22Rv1 (cell line): ENCODE results near the gene NRG3.

ENCODE experiments used
- H3K27ac ChIP-seq: fragments of 450-650 bp; 2 replicates; pipeline ENCODE4 v1.5.1; 2017
- ZFX ChIP-seq: fragments of 450-650 bp; IDR thresholded peaks from 2 replicates; pipeline ENCODE4 v1.6.1; 2017; ENCODE audit warnings: antibody characterized with exemption, borderline replicate concordance
- TF ChIP-seq, protein P1 (sequence below): fragments of 450-650 bp; IDR thresholded peaks from 2 replicates; pipeline ENCODE4 v1.5.1; 2017; ENCODE audit warnings: mild to moderate bottlenecking

The NRG3 gene

DNA sequence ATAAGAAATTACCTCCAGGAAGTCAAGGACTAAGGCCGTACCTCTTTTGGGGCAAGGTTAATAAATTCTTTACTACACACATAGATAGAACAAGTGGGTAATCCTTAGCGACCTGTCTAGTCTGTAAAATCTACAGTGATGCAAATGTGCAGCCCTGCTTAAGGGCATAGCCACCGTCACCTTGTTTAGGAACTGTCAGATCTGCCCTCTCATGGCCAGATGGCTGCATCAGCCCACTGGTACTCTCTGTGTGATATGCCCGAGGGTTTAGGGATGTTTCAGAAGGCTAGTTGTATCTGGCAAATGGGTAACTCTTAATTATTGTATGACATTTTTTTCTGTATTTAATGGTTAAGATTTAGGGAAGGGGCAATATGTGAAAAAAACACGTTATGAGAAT, 74.3 kb downstream of the NRG3 start:
- TF ChIP-seq ZFX: no peak
- TF ChIP-seq, protein P1, sequence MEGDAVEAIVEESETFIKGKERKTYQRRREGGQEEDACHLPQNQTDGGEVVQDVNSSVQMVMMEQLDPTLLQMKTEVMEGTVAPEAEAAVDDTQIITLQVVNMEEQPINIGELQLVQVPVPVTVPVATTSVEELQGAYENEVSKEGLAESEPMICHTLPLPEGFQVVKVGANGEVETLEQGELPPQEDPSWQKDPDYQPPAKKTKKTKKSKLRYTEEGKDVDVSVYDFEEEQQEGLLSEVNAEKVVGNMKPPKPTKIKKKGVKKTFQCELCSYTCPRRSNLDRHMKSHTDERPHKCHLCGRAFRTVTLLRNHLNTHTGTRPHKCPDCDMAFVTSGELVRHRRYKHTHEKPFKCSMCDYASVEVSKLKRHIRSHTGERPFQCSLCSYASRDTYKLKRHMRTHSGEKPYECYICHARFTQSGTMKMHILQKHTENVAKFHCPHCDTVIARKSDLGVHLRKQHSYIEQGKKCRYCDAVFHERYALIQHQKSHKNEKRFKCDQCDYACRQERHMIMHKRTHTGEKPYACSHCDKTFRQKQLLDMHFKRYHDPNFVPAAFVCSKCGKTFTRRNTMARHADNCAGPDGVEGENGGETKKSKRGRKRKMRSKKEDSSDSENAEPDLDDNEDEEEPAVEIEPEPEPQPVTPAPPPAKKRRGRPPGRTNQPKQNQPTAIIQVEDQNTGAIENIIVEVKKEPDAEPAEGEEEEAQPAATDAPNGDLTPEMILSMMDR: no peak

DNA sequence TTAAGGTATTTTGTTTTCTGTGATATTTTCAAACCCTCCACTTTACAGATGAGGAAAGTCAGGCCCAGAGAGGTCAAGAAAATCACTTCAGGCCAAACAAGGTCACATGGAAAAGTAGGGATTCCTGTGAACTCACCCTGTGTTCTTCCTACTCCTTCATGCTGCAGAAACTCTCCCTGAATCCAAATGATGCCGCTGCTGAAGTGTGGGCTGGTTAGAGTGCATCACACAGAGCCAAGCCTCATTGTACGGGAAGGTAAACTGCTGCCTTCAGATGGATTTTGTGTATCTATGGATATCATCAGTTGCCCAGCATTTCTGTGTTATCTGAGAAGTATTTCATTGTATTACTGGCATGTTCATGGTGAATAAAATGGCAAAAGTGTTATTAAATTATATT, 75.4 kb downstream of the NRG3 start:
- H3K27ac ChIP-seq: no peak overlapping the region
- TF ChIP-seq, protein P1: no peak
- TF ChIP-seq ZFX: no peak

More for the DNA sequence above, 74.3 kb downstream of the NRG3 start:
- no peak overlapping the region for H3K27ac ChIP-seq

DNA sequence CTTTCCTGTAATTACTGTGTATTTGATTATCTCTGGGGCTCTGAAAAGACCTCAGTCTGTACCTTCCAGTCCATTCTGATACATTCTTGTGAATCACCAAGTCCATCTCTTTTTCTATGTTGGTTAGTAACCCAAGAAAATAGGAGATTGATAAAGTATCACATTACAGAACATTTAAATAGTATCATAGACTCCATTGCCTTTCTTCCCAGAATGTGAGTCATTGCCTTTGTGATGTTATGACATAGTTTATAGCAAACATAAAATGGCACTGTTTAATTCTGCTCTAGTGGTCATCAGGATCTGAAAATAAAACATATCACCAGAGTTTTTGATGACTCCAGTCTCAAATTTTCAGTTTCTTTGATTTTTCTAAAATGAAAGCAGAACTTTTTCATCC, 78.4 kb downstream of the NRG3 start:
- TF ChIP-seq ZFX: no peak
- no peak overlapping the region for H3K27ac ChIP-seq

DNA sequence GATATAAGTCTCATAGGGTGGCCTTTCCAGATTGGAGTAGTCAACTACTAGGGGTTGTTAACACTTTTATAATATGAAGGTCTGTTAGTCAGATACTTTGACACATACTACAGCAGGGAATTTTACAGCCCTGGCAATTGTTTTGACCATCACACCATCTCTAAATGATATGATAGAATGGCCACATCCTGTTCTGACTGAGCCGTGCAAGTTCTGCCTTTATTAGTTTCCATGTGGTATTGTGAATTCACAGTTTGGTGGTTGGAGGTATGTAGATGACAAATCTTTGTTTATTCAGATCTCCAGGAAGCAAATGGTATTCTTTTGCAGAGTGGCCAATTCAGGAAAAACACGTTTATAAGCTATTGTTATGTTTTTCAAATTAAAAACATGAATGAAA, 83.0 kb downstream of the NRG3 start:
- TF ChIP-seq, protein P1: no peak
- no peak for TF ChIP-seq ZFX
- H3K27ac ChIP-seq: no peak overlapping the region

DNA sequence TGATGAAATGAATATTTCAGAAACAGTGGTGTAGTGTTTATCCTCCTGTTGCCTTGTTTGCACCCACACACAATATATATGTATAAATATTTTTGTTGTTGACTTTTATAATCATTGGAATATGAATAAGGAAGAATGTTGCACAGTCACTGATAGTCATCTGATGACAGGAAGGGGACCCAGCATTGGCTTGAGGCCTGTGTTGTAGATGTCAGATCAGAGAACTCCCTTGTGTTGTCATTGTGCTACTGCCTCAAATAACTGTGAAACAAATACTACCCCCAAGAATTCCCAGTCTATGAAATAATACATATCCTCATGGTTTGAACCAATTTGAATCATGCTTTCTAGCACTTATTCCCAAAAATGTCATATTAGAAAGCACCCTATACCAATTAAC, 84.0 kb downstream of the NRG3 start:
- no peak for TF ChIP-seq ZFX
- TF ChIP-seq, protein P1: no peak
- no peak overlapping the region for H3K27ac ChIP-seq

DNA sequence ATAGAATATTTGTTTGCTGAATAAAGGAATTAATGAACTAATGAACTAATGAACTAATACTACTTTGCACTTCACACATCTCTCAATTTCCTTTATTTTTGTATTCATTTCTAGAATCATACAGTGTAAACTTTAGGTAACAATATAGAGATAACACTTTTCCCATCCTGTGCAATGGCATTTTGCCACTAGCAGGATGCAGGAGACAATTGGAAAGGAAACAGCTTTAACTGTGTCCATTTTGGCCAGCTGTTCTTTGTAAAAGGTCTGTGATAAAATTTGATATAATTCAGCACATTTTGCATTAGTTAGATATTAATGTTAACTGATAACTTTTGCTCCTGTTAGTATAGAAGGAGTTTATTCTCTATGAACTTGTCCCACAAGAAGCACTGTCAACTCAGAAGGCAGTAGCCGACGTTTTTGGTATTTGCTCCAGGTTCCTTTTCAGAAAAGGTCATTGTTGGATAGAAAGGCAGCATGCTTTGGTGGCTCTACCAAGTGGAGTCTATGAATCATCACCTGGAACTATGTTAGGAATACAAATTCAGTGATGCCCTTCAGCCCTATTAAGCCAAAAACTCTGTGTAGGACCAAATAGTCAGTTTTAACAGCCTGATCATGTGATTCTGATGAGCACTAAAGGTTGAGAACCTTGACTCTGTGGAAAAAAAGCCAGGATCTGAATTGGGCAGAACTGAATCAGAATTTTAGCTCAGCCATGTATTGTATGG, 86.6 kb downstream of the NRG3 start:
- TF ChIP-seq ZFX: no peak
- TF ChIP-seq, protein P1: no peak
- no peak overlapping the region for H3K27ac ChIP-seq

DNA sequence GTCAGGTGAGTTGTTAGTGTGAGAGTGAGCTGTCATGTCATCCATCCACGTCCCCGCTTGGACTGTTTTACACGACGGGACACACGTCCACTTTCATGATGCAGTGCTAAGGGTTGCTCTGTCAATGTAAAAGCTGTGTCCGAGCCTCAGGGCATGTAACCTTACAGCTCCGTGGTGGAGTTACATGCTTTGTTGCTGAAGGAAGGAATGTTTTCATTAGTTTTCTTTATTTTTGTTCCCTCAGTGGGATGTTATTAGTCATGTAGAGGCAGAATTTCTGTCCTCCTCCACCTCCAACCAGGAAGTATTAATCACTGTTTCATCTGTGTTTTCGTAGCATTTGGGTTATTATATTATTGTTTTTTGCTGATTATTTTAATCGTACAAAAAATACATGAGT, 88.6 kb downstream of the NRG3 start:
- TF ChIP-seq, protein P1: no peak
- no peak for TF ChIP-seq ZFX
- H3K27ac ChIP-seq: no peak overlapping the region

DNA sequence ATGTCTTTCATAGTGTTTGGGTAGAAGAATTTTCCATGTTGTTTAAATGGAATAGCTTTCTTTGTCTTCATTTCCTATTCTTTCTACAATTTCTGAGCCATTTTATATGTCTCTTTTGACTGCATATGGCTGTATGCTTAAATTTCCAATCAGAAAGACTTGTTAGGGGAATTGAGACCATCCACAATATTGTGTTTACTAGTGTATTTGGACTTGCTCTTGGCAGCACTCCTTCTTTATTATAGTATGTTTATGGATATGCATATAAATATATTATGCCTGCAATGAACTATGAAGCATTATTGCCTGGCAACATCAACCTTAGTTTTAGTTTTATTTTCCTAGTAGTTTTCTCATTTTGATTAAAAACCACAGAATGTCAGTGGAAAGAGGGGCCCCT, 92.7 kb downstream of the NRG3 start:
- TF ChIP-seq ZFX: no peak
- TF ChIP-seq, protein P1: no peak
- H3K27ac ChIP-seq: no peak overlapping the region
